HL-60 (cell line): ENCODE data around the gene PDE2A.

Source experiments
- DNase-seq, 2 experiments: peaks; one replicate each; pipeline ENCODE4 v3.0.0-alpha.2; 2010 to 2020; ENCODE audit warnings: low read depth in 1 of 2, low spot score in 1 of 2
- H3K27ac ChIP-seq: fragments of 250-450 bp; sonication (Bioruptor Pico); replicated peaks from 2 replicates; pipeline ENCODE4 v1.5.1; 2020; ENCODE audit warnings: mild to moderate bottlenecking, moderate library complexity
- H3K27me3 ChIP-seq: fragments of 250-450 bp; sonication (Bioruptor Pico); 2 replicates; pipeline ENCODE4 v1.5.1; 2021; ENCODE audit warnings: mild to moderate bottlenecking, moderate library complexity; ENCODE audit not compliant: insufficient read depth, poor library complexity, severe bottlenecking
- H3K4me3 ChIP-seq: replicated peaks from 2 replicates; pipeline ENCODE4 v1.5.1; 2011; ENCODE audit warnings: mild to moderate bottlenecking, control low read depth, low read length; ENCODE audit not compliant: insufficient read depth
- CTCF ChIP-seq: IDR thresholded peaks from one replicate; pipeline ENCODE4 v1.5.1; 2011; ENCODE audit warnings: low read length, control low read depth, inconsistent platforms; ENCODE audit not compliant: insufficient read depth
- GABPA ChIP-seq: IDR thresholded peaks from 2 replicates; pipeline ENCODE4 v1.6.1; 2012; ENCODE audit warnings: low read depth
- POLR2AphosphoS5 ChIP-seq: IDR thresholded peaks from 2 replicates; pipeline ENCODE4 v1.6.1; 2012; ENCODE audit warnings: low read depth
- REST ChIP-seq: IDR thresholded peaks from 2 replicates; pipeline ENCODE4 v1.6.1; 2012; ENCODE audit warnings: low read depth; ENCODE audit not compliant: insufficient replicate concordance
- SPI1 ChIP-seq: IDR thresholded peaks from 2 replicates; pipeline ENCODE4 v1.6.1; 2012; ENCODE audit warnings: low read depth, mild to moderate bottlenecking, borderline replicate concordance

PDE2A gene

GRCh38 chr11:72607496-72607895 lies 66.7 kb downstream of the PDE2A start:
- Histone ChIP-seq H3K27me3 (peaks cover 8% of the 10 kb centered on the region), H3K27ac (no peak overlapping the region), H3K4me3 (no peak overlapping the region)
- TF ChIP-seq REST (no peak), POLR2AphosphoS5 (no peak), GABPA (no peak), SPI1 (no peak), CTCF (no peak)
- DNase-seq: no peak

GRCh38 chr11:72606748-72607468 lies 67.3 kb downstream of the PDE2A start:
- peaks cover 8% of the 10 kb centered on the region for H3K27me3 ChIP-seq
- no peak overlapping the region for H3K4me3 ChIP-seq
- TF ChIP-seq SPI1: peak; percentile 59; the same call in 1 of the 2 replicates
- no peak for TF ChIP-seq CTCF
- no peak for DNase-seq
- H3K27ac ChIP-seq: no peak overlapping the region

- no peak overlapping the region for H3K27ac ChIP-seq
- peaks cover 8% of the 10 kb centered on the region for H3K27me3 ChIP-seq
- no peak overlapping the region for H3K4me3 ChIP-seq
- DNase-seq: no peak
- TF ChIP-seq GABPA: no peak
- no peak for TF ChIP-seq REST
- no peak for TF ChIP-seq CTCF
- no peak for TF ChIP-seq SPI1
- no peak for TF ChIP-seq POLR2AphosphoS5
Measured at GRCh38 chr11:72605973-72606747, 68.1 kb downstream of the PDE2A start.
